HL-60/S4 treated with phorbol 12-myristate 13-acetate at 8.2 ng/mL for 4 days and 3 days (cell line): ENCODE measurements around the gene ARHGEF10L.

ENCODE experiments used
- in situ Hi-C: fragments of 300-500 bp; cut with MboI; formaldehyde crosslinking; loops from 2 replicates; pipeline ENCODE4 v1.15.0; 2022; ENCODE audit warnings: low sequenced_read_pairs

Gene ARHGEF10L

GRCh38 chr1:17566892-17567291 lies 27.4 kb downstream of the ARHGEF10L start:
- in situ Hi-C loops, result no loop called here

GRCh38 chr1:17567582-17567981 lies 28.1 kb downstream of the ARHGEF10L start:
- in situ Hi-C loops, result no loop called here

- in situ Hi-C loops, result no loop called here
Observed at GRCh38 chr1:17568014-17568900, 28.8 kb downstream of the ARHGEF10L start.

GRCh38 chr1:17569200-17570139 lies 30.0 kb downstream of the ARHGEF10L start:
- in situ Hi-C loops, result no loop called here

DNA sequence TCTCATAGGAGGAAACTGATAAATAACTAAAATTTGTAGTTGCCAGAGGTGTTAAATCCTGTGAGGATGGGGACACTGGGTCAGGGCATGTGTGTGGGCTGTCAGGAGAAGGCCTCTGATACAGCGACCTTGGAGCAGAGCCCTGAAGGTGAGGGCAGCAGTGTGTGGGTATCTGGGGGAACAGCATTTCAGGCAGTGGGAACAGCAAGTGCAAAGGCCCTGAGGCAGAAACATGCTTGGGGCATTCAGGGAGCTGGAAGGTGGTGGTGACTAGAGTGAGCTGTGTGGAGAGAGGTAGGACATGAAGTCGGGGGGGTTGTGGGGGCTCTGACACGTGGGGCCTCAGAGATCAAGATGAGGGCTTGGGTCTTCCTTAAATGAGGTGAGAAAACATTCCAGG lies 30.7 kb downstream of the ARHGEF10L start:
- in situ Hi-C loops, result no loop called here

- in situ Hi-C loops, result no loop called here
Observed at GRCh38 chr1:17572264-17572985, 32.9 kb downstream of the ARHGEF10L start.

DNA sequence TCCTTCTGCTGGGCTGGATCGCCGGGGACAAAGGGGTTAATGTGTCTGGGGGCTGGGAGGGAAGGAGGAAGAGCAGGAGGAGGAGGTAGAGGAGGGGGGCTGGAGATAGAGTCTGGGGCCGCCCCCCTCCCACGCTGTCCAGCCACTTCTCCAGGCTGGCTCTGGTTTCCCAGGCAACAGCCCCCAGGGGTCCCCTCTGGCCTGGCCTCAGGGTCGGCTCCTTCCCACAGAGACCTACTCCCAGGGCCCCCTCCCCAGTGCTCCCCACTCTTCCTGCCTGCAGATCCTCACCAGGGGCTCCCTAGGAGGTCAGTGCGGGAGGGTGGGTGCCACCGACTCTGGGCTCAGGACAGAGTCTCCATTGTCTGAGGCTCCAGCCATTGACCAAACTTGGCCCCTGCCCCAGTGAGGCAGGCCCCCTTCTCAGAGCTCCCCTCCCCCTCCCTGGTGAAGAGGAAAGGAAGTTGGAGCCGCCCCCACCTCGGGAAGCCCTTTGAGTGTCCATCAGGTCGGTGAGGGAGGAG lies 34.1 kb downstream of the ARHGEF10L start:
- in situ Hi-C loops, result no loop called here

DNA sequence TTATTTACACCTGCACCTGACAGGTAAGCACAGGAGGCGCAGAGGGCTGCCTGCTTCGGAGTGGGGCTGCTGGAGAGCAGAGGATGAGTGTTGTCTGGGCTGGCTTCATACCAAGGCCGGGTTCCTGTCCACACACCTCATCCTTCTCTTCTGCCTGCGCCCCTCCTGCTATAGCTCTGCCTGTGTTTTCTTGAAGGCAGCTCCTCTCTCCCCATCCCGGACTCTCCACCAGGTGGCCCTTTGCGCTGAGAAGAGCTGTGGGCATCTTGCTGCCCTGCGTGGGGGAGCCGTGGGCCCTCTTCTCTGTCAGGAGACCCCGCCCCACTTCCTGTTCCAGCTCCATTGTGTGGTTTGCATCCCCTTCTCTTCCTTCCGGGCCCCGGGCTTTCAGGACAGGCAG lies 35.0 kb downstream of the ARHGEF10L start:
- in situ Hi-C loops, result no loop called here

DNA sequence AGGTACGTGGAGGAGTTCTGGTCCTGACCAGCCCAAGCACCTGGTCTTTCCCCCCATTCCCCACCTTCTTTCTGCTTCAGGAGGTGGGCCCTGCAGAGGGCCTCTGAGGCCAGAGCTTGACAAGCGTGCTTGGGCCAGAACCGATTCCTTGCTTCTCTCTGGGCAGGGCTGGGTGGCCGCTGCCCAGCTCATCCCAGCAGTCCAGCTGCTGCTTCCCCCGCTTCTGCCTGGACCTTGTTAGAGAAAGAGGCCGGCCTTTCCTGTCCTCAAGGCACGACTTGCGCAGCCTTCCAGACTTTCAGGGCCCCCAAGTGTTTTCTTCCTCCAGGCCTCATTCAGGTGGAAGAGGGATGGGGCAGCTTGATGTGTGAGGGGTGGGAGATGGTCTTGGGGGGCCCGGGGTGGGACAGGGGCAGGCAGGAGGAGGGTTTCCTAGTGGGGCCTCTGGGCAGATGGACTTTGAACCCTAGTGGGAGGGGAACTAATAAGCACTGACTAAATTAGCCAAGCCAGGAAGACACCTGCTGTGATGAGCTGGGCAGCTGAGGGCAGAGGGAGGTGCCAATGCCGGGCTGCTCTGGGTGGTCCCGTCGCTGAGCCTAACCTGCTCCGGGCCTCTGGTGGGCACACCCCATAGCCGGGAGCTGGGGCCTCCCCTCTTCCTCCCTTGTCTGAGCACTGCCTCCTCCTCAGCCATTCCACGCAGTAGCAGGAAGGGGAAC lies 36.5 kb downstream of the ARHGEF10L start:
- in situ Hi-C loops, result no loop called here

DNA sequence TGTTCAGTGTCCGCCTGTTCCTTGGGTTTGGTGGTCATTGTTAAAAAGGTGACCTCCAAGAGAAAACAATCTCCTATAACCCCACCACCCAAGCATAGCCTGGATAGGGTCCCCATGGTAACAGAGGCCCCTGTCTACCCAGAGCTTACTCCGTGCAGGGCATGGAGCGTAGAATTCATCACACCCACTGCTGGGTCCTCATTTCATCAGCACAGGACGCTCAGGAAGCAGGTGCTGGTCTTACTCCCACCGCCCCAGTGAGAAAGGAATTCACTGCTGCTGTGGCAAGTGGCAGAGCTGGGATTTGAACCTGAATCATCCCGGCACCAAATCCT lies 37.0 kb downstream of the ARHGEF10L start:
- in situ Hi-C loops, result no loop called here

DNA sequence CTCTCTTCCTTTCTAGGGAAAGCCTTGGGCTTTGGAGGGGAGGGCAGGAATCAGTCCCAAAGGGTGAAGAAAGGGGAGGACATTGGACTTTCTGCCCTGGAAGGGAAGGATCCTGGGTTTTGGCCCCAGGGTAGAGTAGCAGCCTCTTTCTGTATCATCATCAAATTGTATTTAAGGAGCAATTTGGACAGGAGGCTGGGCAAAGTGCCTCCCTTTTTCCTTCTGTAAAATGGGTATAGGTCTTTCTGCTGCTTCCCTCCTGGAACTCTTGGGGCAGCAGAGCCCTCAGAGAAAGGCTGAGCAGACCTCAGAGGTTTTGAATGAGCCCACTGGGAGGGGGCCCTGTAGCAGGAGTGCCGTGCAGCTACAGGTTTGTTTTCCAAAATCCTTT lies 38.4 kb downstream of the ARHGEF10L start:
- in situ Hi-C loops, result no loop called here

- in situ Hi-C loops, result no loop called here
Observed at GRCh38 chr1:17579951-17580939, 40.7 kb downstream of the ARHGEF10L start.

DNA sequence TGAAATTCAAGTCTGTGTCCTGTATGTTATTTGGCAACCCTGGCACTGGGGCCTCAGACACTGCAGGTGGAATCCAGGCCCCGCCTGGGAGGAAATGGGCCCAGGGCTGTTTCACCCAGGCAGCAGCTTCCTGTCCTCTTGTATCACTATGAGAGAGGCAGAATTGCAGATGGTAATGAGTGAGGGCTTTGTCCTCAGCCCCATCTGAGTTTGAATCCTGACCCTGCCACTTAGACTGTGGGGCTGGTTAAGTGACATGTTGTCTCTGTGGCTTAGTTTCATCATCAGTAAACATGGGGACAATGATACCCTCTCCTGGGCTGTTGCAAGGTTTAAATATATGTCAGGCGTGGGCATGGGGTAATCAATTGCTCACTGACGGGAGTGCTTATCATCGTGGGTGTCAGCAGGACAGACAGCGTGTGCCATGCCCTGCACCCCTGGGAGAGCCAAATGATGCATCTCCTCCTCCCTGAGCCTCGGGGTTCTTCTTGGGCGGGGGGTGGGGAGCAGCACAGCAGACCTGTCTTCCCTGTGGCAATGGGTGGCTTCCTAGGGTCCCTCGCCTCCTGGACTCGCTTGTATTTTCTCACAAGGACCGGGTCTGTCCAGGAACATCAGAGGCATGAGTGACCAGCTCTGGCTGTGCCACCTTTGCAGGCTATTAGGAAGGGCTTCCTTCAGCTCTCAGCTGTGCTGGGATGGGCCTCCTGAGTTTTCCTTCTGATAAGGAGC lies 42.1 kb downstream of the ARHGEF10L start:
- in situ Hi-C loops, result no loop called here

DNA sequence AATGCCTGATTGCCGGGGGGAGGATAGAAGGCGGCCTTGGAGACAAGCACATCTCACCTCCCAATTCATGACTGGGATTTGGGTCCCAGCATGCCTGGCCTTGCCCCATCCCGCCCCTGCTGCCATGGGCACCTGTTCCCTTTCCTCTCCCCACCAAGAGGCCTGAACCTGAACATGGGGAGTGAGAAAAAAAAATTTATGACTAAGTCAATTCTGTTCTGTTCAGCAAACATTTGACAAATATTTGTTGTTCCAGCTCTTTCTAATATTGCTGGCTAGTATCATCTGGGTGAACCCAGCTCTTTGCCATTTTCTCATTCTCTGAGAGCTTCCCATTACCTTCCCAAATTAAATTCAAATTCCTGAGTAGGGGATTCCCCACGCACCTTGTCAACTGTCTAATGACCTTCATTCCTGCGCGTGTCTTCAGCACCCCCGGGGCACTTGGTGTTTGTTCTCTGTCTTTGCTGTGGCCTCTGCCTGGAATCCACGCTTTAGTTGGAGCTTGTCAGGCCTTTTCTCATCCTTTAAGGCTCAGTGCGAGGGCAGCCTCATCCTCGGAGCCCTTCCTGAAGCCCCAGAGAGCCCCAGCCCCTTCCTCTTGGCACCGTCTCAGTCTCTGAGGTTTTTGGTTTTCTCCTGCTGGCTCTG lies 42.8 kb downstream of the ARHGEF10L start:
- in situ Hi-C loops, result no loop called here

DNA sequence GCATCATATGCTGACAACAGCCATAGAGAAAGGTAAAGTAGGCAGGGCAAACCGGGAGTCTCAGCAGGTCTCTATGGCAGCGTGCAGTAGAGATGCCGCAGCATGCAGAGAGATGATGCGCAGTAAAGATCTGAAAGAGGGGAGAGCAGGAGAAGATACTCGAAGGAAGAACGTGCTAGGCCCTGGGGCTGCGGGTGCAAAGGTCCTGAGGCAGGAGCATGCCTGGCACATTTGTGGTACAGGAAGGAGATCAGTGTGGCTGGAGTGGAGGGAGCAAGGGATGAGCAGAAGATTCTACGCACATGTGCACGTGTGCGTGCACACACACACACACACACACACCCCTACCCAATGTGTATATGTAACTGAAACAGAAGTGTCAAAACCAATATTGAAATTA lies 45.0 kb downstream of the ARHGEF10L start:
- in situ Hi-C loops, result no loop called here

DNA sequence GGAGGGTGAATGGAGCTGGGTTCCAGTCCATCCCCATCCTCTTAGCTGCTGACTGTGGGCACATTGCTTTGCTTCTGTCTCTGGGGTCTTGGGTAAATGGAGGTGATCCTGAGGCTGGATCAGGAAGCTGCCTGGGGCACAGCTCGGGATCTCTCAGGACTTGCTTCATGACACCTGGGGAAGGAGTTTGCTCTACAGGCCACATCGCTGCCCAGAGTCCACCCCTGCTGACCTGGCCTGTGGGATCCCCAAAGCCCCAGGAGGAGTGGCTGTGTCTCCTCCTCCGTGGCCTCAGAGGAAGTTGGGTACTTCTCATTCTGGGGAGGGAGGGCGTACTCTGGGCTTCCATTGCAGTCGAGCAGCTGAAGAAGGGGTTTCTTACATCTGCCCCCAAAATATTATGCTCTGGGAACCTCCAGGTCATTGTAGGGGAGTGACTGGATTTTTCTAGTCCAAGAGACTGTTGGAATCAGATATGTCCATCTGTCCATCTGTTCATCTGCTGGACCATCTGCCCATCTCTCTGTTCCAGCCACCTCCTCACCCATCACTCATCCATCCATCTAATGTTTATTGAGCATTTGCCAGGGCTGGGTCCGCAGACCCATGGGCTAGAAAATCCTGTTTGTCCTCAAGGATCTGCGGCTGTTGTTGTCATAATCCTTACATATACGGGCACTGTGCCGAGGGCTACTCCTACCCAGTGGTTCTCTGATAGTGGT lies 45.9 kb downstream of the ARHGEF10L start:
- in situ Hi-C loops, result no loop called here
